ENCODE measurements around the gene COQ2. TPM values are rescaled to one million over a fixed set of nuclear protein-coding genes. Genes with fewer than 3 reads are reported as not detected.

The COQ2 gene
- total and polyA plus RNA-seq, 2 of the 13 experiments (the other 11 are each of a cell fraction or from before 2014, with no cell fraction given): 10.1 to 17.3 TPM

GRCh38 chr4:83259586-83259985, 25.0 kb downstream of the COQ2 start:
- Histone ChIP-seq H3K27ac (ENCODE audit: extremely low read length, insufficient read depth, low read length) (no peak overlapping the region), H3K27me3 (ENCODE audit: control insufficient read depth in 1 of 2, insufficient read depth in 2 of 2, low read length in 2 of 2) (no peaks in the 10 kb centered on the region), H3K36me3 (replicated peaks in 1 of 2; ENCODE audit: control insufficient read depth in 1 of 2, insufficient read depth in 2 of 2, low read length in 2 of 2) (peaks cover 2 to 10% of the 10 kb centered on the region in 2 experiments; a peak in 4 of 5 replicates), H2AFZ (ENCODE audit: low read length) (no peak overlapping the region), H3K4me2 (ENCODE audit: low read depth, low read length) (no peak overlapping the region), H3K4me3 (replicated peaks in 1 of 3; ENCODE audit: insufficient read depth in 1 of 3, low read depth in 2 of 3, low read length in 3 of 3) (no peak overlapping the region), H3K9me3 (ENCODE audit: low read length) (no peaks in the 10 kb centered on the region), H3K4me1 (ENCODE audit: insufficient read depth, low read length) (0 out of 2 replicates have a peak, but pooled peaks cover 4% of the 10 kb centered on the region), H3K9ac (ENCODE audit: insufficient read depth, low read depth, low read length) (no peak overlapping the region), H3K79me2 (ENCODE audit: insufficient read depth, low read length) (no peaks in the 10 kb centered on the region), H4K20me1 (ENCODE audit: insufficient read depth, low read length) (no peaks in the 10 kb centered on the region)
- intact Hi-C loops (cut with micrococcal nuclease; ENCODE audit: unreplicated experiment) (no loop called here), in situ Hi-C loops (cut with HindIII; ENCODE audit: extremely low pct_ligation_motif_present, low pct_unique_long_range_greater_than_20kb) (loop anchor here (10.0 kb wide), 1 partner anchor 185 kb away; no protein-coding TSS in a partner anchor)
- ChIA-PET POLR2A (no interaction called here), CTCF (ENCODE audit: low intra/inter-chr PET ratio, low total read pairs) (interaction anchor here (1.9 kb wide), 1 partner anchor 185 kb away, joined by 21 read pairs; no protein-coding TSS in a partner anchor)
- no peak for DNase-seq (ENCODE audit: low spot score)
- TF ChIP-seq ZNF431 (CRISPR knock-in tag; IDR thresholded peaks at IDR 0.05; ENCODE audit: borderline replicate concordance, low read depth) (no peak), ASH2L (IDR thresholded peaks at IDR 0.05; ENCODE audit: insufficient read length, low read depth, low read length) (no peak), ZNF326 (CRISPR knock-in tag; IDR thresholded peaks at IDR 0.05; ENCODE audit: borderline replicate concordance) (no peak), ZBTB20 (CRISPR knock-in tag; IDR thresholded peaks at IDR 0.05; ENCODE audit: borderline replicate concordance, low read depth) (no peak), ZNF672 (CRISPR knock-in tag; IDR thresholded peaks at IDR 0.05) (no peak), ZNF530 (CRISPR knock-in tag; IDR thresholded peaks at IDR 0.05; ENCODE audit: low read depth) (no peak), CENPT (CRISPR knock-in tag; IDR thresholded peaks at IDR 0.05; ENCODE audit: low read depth) (no peak)
- TF ChIP-seq, protein P1, sequence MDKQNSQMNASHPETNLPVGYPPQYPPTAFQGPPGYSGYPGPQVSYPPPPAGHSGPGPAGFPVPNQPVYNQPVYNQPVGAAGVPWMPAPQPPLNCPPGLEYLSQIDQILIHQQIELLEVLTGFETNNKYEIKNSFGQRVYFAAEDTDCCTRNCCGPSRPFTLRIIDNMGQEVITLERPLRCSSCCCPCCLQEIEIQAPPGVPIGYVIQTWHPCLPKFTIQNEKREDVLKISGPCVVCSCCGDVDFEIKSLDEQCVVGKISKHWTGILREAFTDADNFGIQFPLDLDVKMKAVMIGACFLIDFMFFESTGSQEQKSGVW (CRISPR knock-in tag; IDR thresholded peaks at IDR 0.05; ENCODE audit: borderline replicate concordance): no peak
- no TSS peak for BruUV-seq (replicated peaks)
- FAIRE-seq: no peak
- no peak for ATAC-seq
- WGBS (ENCODE audit: low lambda C conversion rate): 97% methylated on average over 1 of the region's 1 CpG

Data from HepG2 (cell line).